ENCODE results near the gene PNPO. TPM values are rescaled to one million over a fixed set of nuclear protein-coding genes. Genes with fewer than 3 reads are reported as not detected.

Gene PNPO
- total and polyA plus RNA-seq, 2 of the 13 experiments (the other 11 are each of a cell fraction or from before 2014, with no cell fraction given) = 47.9 to 63.3 TPM

GRCh38 chr17:47941246-47942095 lies at the start of gene PNPO (continued):
- TF ChIP-seq ZBTB37 (CRISPR knock-in tag; IDR thresholded peaks at IDR 0.05) = no peak
- peak; percentile 85; the same call in 1 of the 2 replicates for TF ChIP-seq ZBTB2 (CRISPR knock-in tag; IDR thresholded peaks at IDR 0.05; ENCODE audit: low read depth)
- peak; percentile 21; the same call in 1 of the 2 replicates for TF ChIP-seq ZBTB4 (CRISPR knock-in tag; IDR thresholded peaks at IDR 0.05; ENCODE audit: borderline replicate concordance)
- TF ChIP-seq ZNF577 (CRISPR knock-in tag; IDR thresholded peaks at IDR 0.05; ENCODE audit: borderline replicate concordance, low read depth) = no peak; the same call in 1 of the 2 replicates
- peak; percentile 95 for TF ChIP-seq ZNF564 (CRISPR knock-in tag; IDR thresholded peaks at IDR 0.05)
- no peak for TF ChIP-seq RCOR2 (CRISPR knock-in tag; IDR thresholded peaks at IDR 0.05)
- TF ChIP-seq MEIS2 (CRISPR knock-in tag; IDR thresholded peaks at IDR 0.05) = peak; percentile 87
- TF ChIP-seq ZNF101 (CRISPR knock-in tag; IDR thresholded peaks at IDR 0.05; ENCODE audit: borderline replicate concordance, low read depth) = no peak
- TF ChIP-seq SIX1 (CRISPR knock-in tag; IDR thresholded peaks at IDR 0.05; ENCODE audit: borderline replicate concordance) = no peak
- TF ChIP-seq ZNF3 (CRISPR knock-in tag; IDR thresholded peaks at IDR 0.05) = no peak
- TF ChIP-seq ZNF687 (CRISPR knock-in tag; IDR thresholded peaks at IDR 0.05) = peak; percentile 100
- no peak; the same call in 1 of the 2 replicates for TF ChIP-seq PPARG (CRISPR knock-in tag; conservative IDR thresholded peaks at IDR 0.05)
- TF ChIP-seq ZNF496 (CRISPR knock-in tag; IDR thresholded peaks at IDR 0.05; ENCODE audit: insufficient replicate concordance) = no peak
- peak; percentile 98 for TF ChIP-seq ASH2L (IDR thresholded peaks at IDR 0.05; ENCODE audit: insufficient read length, low read depth, low read length)
- TF ChIP-seq KMT2B (CRISPR knock-in tag; IDR thresholded peaks at IDR 0.05) = peak; percentile 73
